DOHH2 (cell line): ENCODE measurements around the gene STAU1.

Experiments used
- EZH2phosphoT487 ChIP-seq: fragments of 200-600 bp; sonication (generic); IDR thresholded peaks from 2 replicates; pipeline ENCODE4 v1.6.1; 2017; ENCODE audit warnings: borderline replicate concordance, mild to moderate bottlenecking, antibody characterized with exemption, low read length, moderate library complexity, mixed read lengths
- TF ChIP-seq, protein P1 (sequence below): fragments of 200-600 bp; sonication (generic); IDR thresholded peaks from one replicate; pipeline ENCODE4 v1.5.1; 2014; ENCODE audit warnings: antibody characterized with exemption, mild to moderate bottlenecking, low read depth, low read length; ENCODE audit not compliant: poor library complexity, severe bottlenecking

- TF ChIP-seq, protein P1, sequence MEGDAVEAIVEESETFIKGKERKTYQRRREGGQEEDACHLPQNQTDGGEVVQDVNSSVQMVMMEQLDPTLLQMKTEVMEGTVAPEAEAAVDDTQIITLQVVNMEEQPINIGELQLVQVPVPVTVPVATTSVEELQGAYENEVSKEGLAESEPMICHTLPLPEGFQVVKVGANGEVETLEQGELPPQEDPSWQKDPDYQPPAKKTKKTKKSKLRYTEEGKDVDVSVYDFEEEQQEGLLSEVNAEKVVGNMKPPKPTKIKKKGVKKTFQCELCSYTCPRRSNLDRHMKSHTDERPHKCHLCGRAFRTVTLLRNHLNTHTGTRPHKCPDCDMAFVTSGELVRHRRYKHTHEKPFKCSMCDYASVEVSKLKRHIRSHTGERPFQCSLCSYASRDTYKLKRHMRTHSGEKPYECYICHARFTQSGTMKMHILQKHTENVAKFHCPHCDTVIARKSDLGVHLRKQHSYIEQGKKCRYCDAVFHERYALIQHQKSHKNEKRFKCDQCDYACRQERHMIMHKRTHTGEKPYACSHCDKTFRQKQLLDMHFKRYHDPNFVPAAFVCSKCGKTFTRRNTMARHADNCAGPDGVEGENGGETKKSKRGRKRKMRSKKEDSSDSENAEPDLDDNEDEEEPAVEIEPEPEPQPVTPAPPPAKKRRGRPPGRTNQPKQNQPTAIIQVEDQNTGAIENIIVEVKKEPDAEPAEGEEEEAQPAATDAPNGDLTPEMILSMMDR = no peak
- no peak for TF ChIP-seq EZH2phosphoT487
Measured at GRCh38 chr20:49110767-49111694, 77.1 kb downstream of the STAU1 start.
